Omental fat pad (tissue), 4 donors: ENCODE results near the gene SYDE2. TPM values are rescaled to one million over a fixed set of nuclear protein-coding genes. Genes with fewer than 3 reads are reported as not detected.

Experiments used
- ATAC-seq: fragments of 150-250 bp; one replicate; pipeline ENCODE4 v1.9.1; 2016; ENCODE audit warnings: mild to moderate bottlenecking, moderate library complexity; ENCODE audit not compliant: low FRiP score
- DNase-seq: peaks from one replicate; pipeline ENCODE4 v3.0.0-alpha.2; 2019; ENCODE audit warnings: low spot score
- CTCF ChIP-seq, 3 donors: fragments of 450-650 bp; IDR thresholded peaks; one replicate each; pipeline ENCODE4 v1.5.1; 2016 to 2017; ENCODE audit warnings: antibody characterized with exemption in 3 of 3, mild to moderate bottlenecking in 3 of 3, moderate library complexity in 2 of 3
- total RNA-seq, 4 donors: library from RNA; depleted of rRNA; stranded (reverse); fragments of >200 nt; gene quantifications; one replicate each; pipeline ENCODE4 v1.1.0, GENCODE V29; 2016

SYDE2 gene
- total RNA-seq, 4 donors from 2014 or later, result 5.2 to 9.4 (median 8.3) TPM

- DNase-seq, result no peak
- TF ChIP-seq CTCF (IDR thresholded peaks at IDR 0.05), result no peak
- peak; percentile 15 for ATAC-seq
Observed at GRCh38 chr1:85135392-85135798, 65.4 kb downstream of the SYDE2 start.

- DNase-seq (no peak), ATAC-seq (peak; percentile 39)
- TF ChIP-seq CTCF (IDR thresholded peaks at IDR 0.05), result no peak
Observed at GRCh38 chr1:85134583-85135391, 66.0 kb downstream of the SYDE2 start.

GRCh38 chr1:85133565-85134159, 67.2 kb downstream of the SYDE2 start:
- DNase-seq (no peak), ATAC-seq (no peak)
- no peak for TF ChIP-seq CTCF (IDR thresholded peaks at IDR 0.05)

GRCh38 chr1:85132078-85132720, 68.6 kb downstream of the SYDE2 start:
- DNase-seq, result no peak
- peak; percentile 49 for ATAC-seq
- no peak for TF ChIP-seq CTCF (IDR thresholded peaks at IDR 0.05)

GRCh38 chr1:85128316-85128715, 72.5 kb downstream of the SYDE2 start:
- ATAC-seq (no peak), DNase-seq (no peak)
- TF ChIP-seq CTCF (IDR thresholded peaks at IDR 0.05), result no peak

GRCh38 chr1:85125891-85126290, 74.9 kb downstream of the SYDE2 start:
- ATAC-seq (no peak), DNase-seq (no peak)
- TF ChIP-seq CTCF (IDR thresholded peaks at IDR 0.05), result no peak
